Immature natural killer cell (primary cell): ENCODE data around the gene ZFP69. TPM values are rescaled to one million over a fixed set of nuclear protein-coding genes. Genes with fewer than 3 reads are reported as not detected.
"Not testable (repeated sequence)": the region's sequence is repeated elsewhere in the genome, so short reads cannot be mapped to it uniquely, and the experiment has no call there.

ENCODE experiments used
- DNase-seq, 3 donors: peaks; one replicate each; pipeline ENCODE4 v3.0.0; 2022; ENCODE audit warnings: mixed read lengths in 1 of 3
- H3K27ac Mint-ChIP-seq, 6 donors: one replicate each; pipeline ENCODE4 v1.8.0; 2020; ENCODE audit warnings: mixed read lengths in 6 of 6, mild to moderate bottlenecking in 5 of 6, inconsistent platforms in 4 of 6, moderate library complexity in 3 of 6
- H3K27me3 Mint-ChIP-seq, 3 donors: one replicate each; pipeline ENCODE4 v1.8.0; 2020 to 2021; ENCODE audit warnings: low read depth in 3 of 3, mild to moderate bottlenecking in 3 of 3, mixed read lengths in 3 of 3, moderate library complexity in 3 of 3, inconsistent platforms in 1 of 3
- H3K36me3 Mint-ChIP-seq, 3 donors: one replicate each; pipeline ENCODE4 v1.8.0; 2020; ENCODE audit warnings: mixed read lengths in 3 of 3, inconsistent platforms in 2 of 3, mild to moderate bottlenecking in 2 of 3
- H3K4me1 Mint-ChIP-seq, 2 donors: one replicate each; pipeline ENCODE4 v1.8.0; 2020; ENCODE audit warnings: inconsistent platforms in 2 of 2, mild to moderate bottlenecking in 2 of 2, mixed read lengths in 2 of 2, moderate library complexity in 1 of 2
- H3K4me3 Mint-ChIP-seq, 5 donors: one replicate each; pipeline ENCODE4 v1.8.0; 2020; ENCODE audit warnings: mild to moderate bottlenecking in 5 of 5, mixed read lengths in 5 of 5, inconsistent platforms in 3 of 5, moderate library complexity in 3 of 5
- H3K9me3 Mint-ChIP-seq, 6 donors: one replicate each; pipeline ENCODE4 v1.8.0; 2020; ENCODE audit warnings: mild to moderate bottlenecking in 6 of 6, mixed read lengths in 6 of 6, inconsistent platforms in 4 of 6, moderate library complexity in 3 of 6
- polyA plus RNA-seq, 3 donors: library from polyadenylated mRNA; unstranded; fragments of 300-500 nt; fragmentation: Illumina TruSeq; gene quantifications; one replicate each; pipeline ENCODE4 v1.2.3, GENCODE V29; 2021

ZFP69 gene
- polyA plus RNA-seq, 3 donors from 2014 or later: 6.3 to 7.4 (median 6.4) TPM

DNA sequence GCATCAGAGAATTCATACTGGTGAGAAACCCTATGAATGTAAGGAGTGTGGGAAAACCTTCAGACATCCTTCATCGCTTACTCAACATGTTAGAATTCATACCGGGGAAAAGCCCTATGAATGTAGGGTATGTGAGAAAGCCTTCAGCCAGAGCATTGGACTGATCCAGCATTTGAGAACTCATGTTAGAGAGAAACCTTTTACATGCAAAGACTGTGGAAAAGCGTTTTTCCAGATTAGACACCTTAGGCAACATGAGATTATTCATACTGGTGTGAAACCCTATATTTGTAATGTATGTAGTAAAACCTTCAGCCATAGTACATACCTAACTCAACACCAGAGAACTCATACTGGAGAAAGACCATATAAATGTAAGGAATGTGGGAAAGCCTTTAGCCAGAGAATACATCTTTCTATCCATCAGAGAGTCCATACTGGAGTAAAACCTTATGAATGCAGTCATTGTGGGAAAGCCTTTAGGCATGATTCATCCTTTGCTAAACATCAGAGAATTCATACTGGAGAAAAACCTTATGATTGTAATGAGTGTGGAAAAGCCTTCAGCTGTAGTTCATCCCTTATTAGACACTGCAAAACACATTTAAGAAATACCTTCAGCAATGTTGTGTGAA lies 14.0 kb upstream of the ZFP69 start:
- peaks cover 0 to 9% (median 1%) of the 10 kb centered on the region in 3 donors for H3K27me3 Mint-ChIP-seq
- DNase-seq: peak in 1 of 3 donors; percentile 5
- H3K27ac Mint-ChIP-seq: no peak overlapping the region
- H3K4me3 Mint-ChIP-seq: no peak overlapping the region
- H3K9me3 Mint-ChIP-seq: peaks cover 60 to 93% (median 88%) of the 10 kb centered on the region in 6 donors
- peaks cover 55 to 69% (median 61%) of the 10 kb centered on the region in 3 donors for H3K36me3 Mint-ChIP-seq
- no peaks in the 10 kb centered on the region for H3K4me1 Mint-ChIP-seq

DNA sequence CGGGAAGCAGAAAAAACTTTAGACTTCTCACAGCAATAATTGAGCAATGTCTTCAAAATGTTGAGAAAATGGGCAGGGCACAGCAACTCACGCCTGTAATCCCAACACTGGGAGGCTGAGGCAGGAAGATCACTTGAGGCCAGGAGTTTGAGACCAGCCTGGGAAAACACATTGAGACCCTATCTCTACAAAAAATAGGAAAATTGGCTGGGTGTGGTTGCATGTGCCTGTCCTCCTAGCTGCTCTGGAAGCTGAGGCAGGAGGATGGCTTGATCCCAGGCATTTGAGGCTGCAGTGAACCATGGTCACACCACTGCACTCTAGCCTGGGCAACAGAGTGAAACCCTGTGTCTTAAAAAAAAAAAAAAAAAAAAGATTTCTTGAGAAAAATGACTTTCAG lies 7.8 kb upstream of the ZFP69 start:
- Mint-ChIP-seq H3K36me3 (peaks cover 23 to 46% (median 45%) of the 10 kb centered on the region in 3 donors), H3K27ac (no peak overlapping the region), H3K27me3 (peaks cover 0 to 3% (median 2%) of the 10 kb centered on the region in 3 donors), H3K4me3 (no peak overlapping the region), H3K9me3 (peaks cover 51 to 97% (median 84%) of the 10 kb centered on the region in 6 donors), H3K4me1 (no peaks in the 10 kb centered on the region)
- no peak for DNase-seq

DNA sequence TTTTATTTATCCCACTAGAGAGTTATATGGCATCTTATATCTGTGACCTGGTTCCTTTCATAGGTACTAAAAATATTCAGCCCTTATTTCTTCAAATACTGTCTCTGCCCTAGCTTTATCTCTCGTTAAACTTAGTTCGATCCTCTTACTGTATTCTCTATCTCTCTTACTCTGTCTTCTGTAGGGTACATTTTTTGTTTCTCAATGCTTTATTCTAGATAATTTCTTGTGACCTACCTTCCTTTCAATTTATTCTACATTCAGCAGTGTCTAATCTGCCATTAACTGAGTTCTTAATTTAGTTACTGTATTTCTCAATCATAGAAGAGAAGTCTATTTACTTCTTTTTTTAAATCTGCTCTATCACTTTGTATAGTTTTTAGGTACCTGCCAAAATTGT lies 1.8 kb upstream of the ZFP69 start:
- H3K36me3 Mint-ChIP-seq: peaks cover 15 to 19% (median 15%) of the 10 kb centered on the region in 3 donors
- peak overlapping the region in 2 of 6 donors; percentile 1 to 10 for H3K27ac Mint-ChIP-seq
- peaks cover 22 to 31% of the 10 kb centered on the region in 2 donors for H3K4me1 Mint-ChIP-seq
- H3K27me3 Mint-ChIP-seq: peaks cover 2 to 7% (median 5%) of the 10 kb centered on the region in 3 donors
- H3K9me3 Mint-ChIP-seq: peaks cover 22 to 56% (median 38%) of the 10 kb centered on the region in 6 donors
- DNase-seq: no peak
- H3K4me3 Mint-ChIP-seq: no peak overlapping the region

DNA sequence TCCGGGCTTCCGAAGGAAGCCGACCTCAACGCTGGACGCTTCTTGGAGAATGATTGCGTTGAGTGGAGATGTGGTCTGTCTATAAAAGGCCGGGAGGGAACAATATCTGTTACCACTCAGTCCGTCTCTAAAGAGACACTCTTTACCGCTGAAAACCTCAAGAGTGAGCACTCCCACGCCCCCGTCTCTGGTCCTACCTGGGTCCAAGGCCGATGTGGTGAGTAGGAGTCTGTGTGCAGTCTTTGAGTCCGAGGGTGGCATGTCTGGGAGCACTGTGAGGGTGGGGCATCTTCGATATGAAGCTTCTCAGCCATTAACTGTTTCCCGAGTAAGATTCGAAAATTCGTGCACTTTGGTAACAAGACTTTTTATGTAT lies 576 bp downstream of the ZFP69 start:
- H3K36me3 Mint-ChIP-seq: peaks cover 24 to 30% (median 27%) of the 10 kb centered on the region in 3 donors
- H3K4me3 Mint-ChIP-seq: peak overlapping the region; percentile 86 to 91 (median 89)
- peaks cover 22 to 31% of the 10 kb centered on the region in 2 donors for H3K4me1 Mint-ChIP-seq
- peak in 1 of 3 donors; percentile 2 for DNase-seq
- peaks cover 9 to 34% (median 22%) of the 10 kb centered on the region in 6 donors for H3K9me3 Mint-ChIP-seq
- H3K27ac Mint-ChIP-seq: peak overlapping the region; percentile 63 to 86 (median 82)
- peaks cover 0 to 7% (median 2%) of the 10 kb centered on the region in 3 donors for H3K27me3 Mint-ChIP-seq

DNA sequence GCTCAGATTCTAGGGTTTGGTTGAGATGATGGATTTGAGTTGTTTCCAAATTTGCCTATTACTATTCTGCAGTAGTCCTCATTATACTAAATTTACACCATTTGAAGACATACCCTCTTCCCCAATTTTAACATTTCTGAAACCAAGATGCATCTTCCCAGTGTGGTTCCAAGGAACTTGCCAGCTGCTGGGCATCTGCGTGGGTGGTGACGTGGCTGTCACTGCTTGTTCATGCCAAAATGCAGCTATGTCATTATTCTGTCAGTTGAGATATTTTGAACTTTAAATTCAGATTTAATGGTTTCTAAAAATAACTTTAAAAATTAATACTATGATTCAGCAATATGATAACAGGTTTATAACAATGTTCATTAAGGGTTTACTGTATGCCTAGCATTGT lies 1.2 kb downstream of the ZFP69 start:
- peak overlapping the region in 5 of 6 donors; percentile 72 to 86 (median 82) for H3K27ac Mint-ChIP-seq
- peaks cover 22 to 31% of the 10 kb centered on the region in 2 donors for H3K4me1 Mint-ChIP-seq
- peaks cover 23 to 31% (median 30%) of the 10 kb centered on the region in 3 donors for H3K36me3 Mint-ChIP-seq
- peaks cover 7 to 28% (median 16%) of the 10 kb centered on the region in 6 donors for H3K9me3 Mint-ChIP-seq
- peaks cover 0 to 7% (median 2%) of the 10 kb centered on the region in 3 donors for H3K27me3 Mint-ChIP-seq
- DNase-seq: no peak
- H3K4me3 Mint-ChIP-seq: peak overlapping the region; percentile 86 to 91 (median 89)

DNA sequence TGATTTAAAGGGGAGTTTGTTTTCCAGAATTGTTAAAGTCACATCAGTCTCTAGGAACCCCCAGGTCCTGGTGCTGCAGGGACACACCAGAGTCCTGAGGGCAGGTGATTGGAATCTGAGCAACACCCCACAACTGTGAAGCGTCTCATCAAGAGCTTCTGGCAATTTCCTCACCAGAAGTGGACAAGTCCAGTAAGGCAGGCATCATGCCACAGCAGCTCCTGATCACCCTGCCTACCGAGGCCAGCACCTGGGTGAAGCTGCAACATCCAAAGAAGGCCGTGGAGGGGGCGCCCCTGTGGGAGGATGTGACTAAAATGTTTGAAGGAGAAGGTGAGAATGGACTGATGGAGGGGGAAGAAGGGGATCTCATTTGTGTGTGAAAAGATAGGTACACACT lies 2.1 kb downstream of the ZFP69 start:
- no peak for DNase-seq
- Mint-ChIP-seq H3K27ac (peak overlapping the region in 4 of 6 donors; percentile 4 to 34 (median 12)), H3K4me1 (peaks cover 22 to 31% of the 10 kb centered on the region in 2 donors), H3K36me3 (peaks cover 25 to 35% (median 34%) of the 10 kb centered on the region in 3 donors), H3K27me3 (peaks cover 0 to 7% (median 2%) of the 10 kb centered on the region in 3 donors), H3K9me3 (peaks cover 7 to 19% (median 11%) of the 10 kb centered on the region in 6 donors), H3K4me3 (peak overlapping the region in 3 of 5 donors; percentile 0 to 86 (median 22))

DNA sequence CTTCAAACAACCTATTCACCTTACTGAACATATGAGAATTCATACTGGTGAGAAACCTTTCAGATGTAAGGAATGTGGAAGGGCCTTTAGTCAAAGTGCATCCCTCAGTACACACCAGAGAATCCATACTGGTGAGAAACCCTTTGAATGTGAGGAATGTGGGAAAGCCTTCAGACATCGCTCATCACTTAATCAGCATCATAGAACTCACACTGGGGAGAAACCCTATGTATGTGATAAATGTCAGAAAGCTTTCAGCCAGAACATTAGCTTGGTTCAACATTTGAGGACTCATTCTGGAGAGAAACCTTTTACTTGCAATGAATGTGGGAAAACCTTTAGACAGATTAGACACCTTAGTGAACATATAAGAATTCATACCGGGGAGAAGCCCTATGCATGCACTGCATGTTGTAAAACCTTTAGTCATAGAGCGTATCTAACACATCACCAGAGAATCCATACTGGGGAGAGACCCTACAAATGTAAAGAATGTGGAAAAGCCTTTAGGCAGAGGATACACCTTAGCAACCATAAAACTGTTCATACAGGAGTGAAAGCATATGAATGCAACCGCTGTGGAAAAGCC lies 18.3 kb downstream of the ZFP69 start:
- H3K4me3 Mint-ChIP-seq: no peak overlapping the region
- H3K4me1 Mint-ChIP-seq: no peaks in the 10 kb centered on the region
- H3K36me3 Mint-ChIP-seq: peaks cover 69 to 84% (median 80%) of the 10 kb centered on the region in 3 donors
- peaks cover 0 to 2% (median 0%) of the 10 kb centered on the region in 3 donors for H3K27me3 Mint-ChIP-seq
- H3K9me3 Mint-ChIP-seq: peaks cover 46 to 78% (median 67%) of the 10 kb centered on the region in 6 donors
- no peak for DNase-seq
- no peak overlapping the region for H3K27ac Mint-ChIP-seq

DNA sequence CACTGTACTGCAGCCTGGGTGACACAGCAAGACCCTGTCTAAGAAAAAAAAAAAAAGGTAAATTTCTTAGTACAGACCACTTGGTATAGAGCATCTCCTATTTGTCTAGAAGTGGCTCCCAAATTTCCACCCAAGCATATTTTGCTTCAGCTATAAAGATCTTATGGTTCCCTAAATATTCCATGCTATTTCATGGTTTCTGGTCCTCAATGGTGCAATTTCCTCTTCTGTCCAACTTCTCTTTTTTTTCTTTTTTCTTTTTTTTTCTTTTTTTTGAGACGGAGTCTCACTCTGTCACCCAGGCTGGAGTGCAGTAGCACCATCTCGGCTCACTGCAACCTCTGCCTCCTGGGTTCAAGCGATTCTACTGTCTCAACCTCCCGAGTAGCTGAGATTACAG lies 25.6 kb downstream of the ZFP69 start:
- not testable (repeated sequence) for H3K4me3 Mint-ChIP-seq, H3K27ac Mint-ChIP-seq, H3K27me3 Mint-ChIP-seq, DNase-seq
- Mint-ChIP-seq H3K4me1 (peaks cover 5 to 13% of the 10 kb centered on the region in 2 donors), H3K36me3 (peaks cover 38 to 71% (median 61%) of the 10 kb centered on the region in 3 donors), H3K9me3 (peaks cover 25 to 67% (median 54%) of the 10 kb centered on the region in 6 donors)

DNA sequence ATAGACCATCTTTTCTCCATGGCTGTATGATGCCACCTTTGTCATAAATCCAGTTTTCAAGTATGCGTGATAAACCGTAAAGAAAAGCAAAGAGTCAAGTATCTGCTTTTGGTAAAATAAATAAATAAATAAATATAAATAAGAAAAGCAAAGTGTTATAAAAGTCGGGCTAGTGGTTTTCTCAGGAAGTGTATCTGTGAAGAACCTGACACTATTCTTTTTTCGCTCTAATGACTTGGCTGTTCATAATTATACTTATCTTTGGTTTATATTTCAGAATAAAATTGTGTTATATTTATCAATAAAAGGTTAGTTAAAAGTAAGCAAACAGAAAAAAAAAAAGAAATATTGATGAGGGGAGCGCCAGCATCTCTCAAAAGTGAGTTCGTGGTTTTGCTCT lies 30.9 kb downstream of the ZFP69 start:
- Mint-ChIP-seq H3K27me3 (peaks cover 0 to 14% (median 3%) of the 10 kb centered on the region in 3 donors), H3K9me3 (peaks cover 7 to 43% (median 23%) of the 10 kb centered on the region in 6 donors), H3K36me3 (peaks cover 24 to 43% (median 37%) of the 10 kb centered on the region in 3 donors), H3K27ac (peak overlapping the region; percentile 75 to 94 (median 90)), H3K4me3 (peak overlapping the region; percentile 86 to 94 (median 93)), H3K4me1 (peaks cover 18 to 34% of the 10 kb centered on the region in 2 donors)
- DNase-seq: peak; percentile 23 to 37 (median 30)

DNA sequence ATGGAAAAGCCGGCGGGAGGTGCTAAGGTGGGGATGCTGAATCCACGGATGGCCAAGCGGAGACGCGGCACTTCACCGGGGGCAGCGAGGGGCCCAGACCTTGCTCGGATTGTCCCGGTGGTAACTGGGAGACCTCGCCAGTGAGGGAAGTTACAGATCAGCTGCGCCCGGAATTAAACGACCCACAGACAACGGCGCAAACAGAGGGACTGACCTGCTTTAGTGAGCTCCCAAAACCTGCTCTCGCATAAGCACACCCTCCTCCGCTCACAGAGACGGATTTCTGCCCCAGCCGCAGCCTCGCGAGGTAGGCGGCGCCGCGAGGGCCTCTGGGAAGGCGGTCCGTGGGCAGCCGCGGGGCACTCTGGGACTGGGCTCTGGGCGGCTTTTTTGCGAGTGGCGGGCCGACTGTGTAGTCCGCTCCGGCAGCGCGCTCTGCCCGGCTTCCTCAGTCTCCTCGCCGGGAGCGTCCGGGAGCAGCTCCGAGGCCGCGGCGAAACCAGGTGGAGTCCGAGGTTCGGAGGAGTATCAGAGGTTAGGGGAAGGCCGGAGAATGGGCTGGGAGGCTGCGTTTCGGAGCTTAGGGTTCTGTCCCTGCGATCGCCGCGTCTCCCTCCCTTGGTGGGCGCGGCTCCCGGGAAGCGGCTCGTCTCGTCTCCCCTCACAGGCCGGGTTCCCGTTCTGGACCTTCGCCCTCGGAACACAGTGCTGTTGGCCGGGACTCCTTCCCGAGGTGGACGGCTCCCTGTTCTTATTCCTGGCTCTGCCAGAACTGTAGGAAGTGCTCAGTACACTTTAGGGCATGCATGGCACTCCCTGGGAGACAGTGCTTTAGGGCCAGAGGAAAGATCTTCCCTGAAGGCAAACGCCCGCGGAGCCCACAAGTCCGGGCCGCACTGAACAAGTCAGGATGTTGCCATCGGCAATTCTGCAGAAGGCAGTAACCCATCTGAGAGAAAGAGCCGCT lies 31.6 kb downstream of the ZFP69 start, which contains the start of gene EXO5:
TSS of gene EXO5 (plus strand) at position 393 of the 967 bp plus-strand sequence. CDS start 5,778 bp downstream, outside the sequence.
- peak; percentile 75 to 79 (median 77) for DNase-seq
- peak within 1 kb of the TSS; percentile 86 to 94 (median 93) for H3K4me3 Mint-ChIP-seq
- peak within 1 kb of the TSS; percentile 75 to 94 (median 90) for H3K27ac Mint-ChIP-seq
- peaks cover 18 to 34% of the 10 kb centered on the region in 2 donors for H3K4me1 Mint-ChIP-seq
- H3K9me3 Mint-ChIP-seq: peaks cover 7 to 40% (median 20%) of the 10 kb centered on the region in 6 donors
- peaks cover 21 to 39% (median 35%) of the 10 kb centered on the region in 3 donors for H3K36me3 Mint-ChIP-seq
- peaks cover 0 to 14% (median 3%) of the 10 kb centered on the region in 3 donors for H3K27me3 Mint-ChIP-seq

DNA sequence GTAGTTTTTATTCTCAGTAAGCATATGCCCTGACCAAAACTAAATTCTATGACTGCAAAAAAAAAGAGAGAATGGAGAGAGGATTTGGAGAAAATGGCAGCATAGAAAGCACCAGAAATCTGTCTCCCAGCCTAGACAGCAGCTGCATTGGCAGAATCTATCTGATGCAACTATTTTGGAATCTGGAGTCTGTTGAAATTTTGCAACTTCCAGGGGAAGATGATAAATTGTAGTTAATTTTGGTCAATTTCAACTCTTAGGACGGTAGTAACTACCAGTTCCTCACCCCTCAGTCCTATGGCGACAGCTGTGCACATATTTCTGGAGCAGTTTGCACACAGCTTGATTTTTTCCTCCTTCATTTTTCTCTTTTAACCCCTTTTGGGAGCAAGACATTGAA lies 42.4 kb downstream of the ZFP69 start:
- Mint-ChIP-seq H3K36me3 (peaks cover 16 to 37% (median 29%) of the 10 kb centered on the region in 3 donors), H3K4me1 (no peaks in the 10 kb centered on the region), H3K4me3 (no peak overlapping the region), H3K27me3 (peaks cover 0 to 3% (median 2%) of the 10 kb centered on the region in 3 donors), H3K9me3 (peaks cover 9 to 53% (median 35%) of the 10 kb centered on the region in 6 donors), H3K27ac (no peak overlapping the region)
- DNase-seq: no peak

DNA sequence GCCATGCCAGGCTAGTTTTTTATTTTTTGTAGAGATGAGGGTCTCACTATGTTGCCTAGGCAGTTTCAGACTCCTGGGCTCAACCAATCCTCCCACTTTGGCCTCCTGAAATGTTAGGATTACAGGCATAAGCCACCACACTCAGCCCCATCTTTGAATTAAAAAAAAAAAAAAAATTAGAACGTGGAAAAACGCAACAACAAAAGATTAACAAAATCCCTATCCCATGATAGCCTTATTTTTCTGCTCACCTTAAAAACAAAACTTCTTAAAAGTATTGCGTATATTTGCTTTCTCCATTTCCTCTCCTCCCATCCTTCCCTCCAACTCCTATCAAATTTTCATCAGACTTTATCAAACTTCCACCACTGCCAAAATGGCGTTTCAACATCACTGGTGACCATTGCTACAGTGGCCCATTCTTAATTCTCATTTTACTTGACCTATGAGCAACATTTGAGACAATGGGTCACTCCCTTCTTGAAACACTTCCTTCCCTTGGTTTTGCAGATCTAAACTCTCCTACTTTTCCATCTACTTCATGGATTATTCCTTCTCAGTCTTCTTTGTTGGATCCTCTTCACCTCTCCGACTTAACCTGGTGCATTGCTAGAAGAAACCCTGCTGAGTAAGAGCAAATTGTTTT lies 53.8 kb downstream of the ZFP69 start:
- Mint-ChIP-seq H3K36me3 (peaks cover 0 to 16% (median 9%) of the 10 kb centered on the region in 3 donors), H3K27me3 (peaks cover 3 to 10% (median 5%) of the 10 kb centered on the region in 3 donors), H3K4me3 (peak overlapping the region; percentile 94 to 99 (median 99)), H3K9me3 (peaks cover 0 to 12% (median 3%) of the 10 kb centered on the region in 6 donors), H3K4me1 (peaks cover 24 to 28% of the 10 kb centered on the region in 2 donors), H3K27ac (peak overlapping the region; percentile 88 to 97 (median 96))
- no peak for DNase-seq
